Mesendoderm (in vitro differentiated cells): ENCODE measurements around the gene NSD1.

Experiments
- DNase-seq: peaks from one replicate; pipeline ENCODE4 v3.0.0; 2013
- H2AK5ac ChIP-seq: 2 replicates; pipeline ENCODE4 v1.6.1; 2013; ENCODE audit warnings: low read length, inconsistent platforms
- H2BK120ac ChIP-seq: 2 replicates; pipeline ENCODE4 v1.6.1; 2013; ENCODE audit warnings: low read depth, mild to moderate bottlenecking, low read length, moderate library complexity, mixed read lengths
- H2BK15ac ChIP-seq: replicated peaks from 2 replicates; pipeline ENCODE4 v1.6.1; 2013; ENCODE audit warnings: low read depth, mild to moderate bottlenecking, moderate library complexity
- H2BK5ac ChIP-seq: 2 replicates; pipeline ENCODE4 v1.6.1; 2013; ENCODE audit warnings: low read length, inconsistent platforms
- H3K18ac ChIP-seq: 2 replicates; pipeline ENCODE4 v1.6.1; 2013; ENCODE audit warnings: mild to moderate bottlenecking, low read length, mixed read lengths
- H3K23ac ChIP-seq: one replicate; pipeline ENCODE4 v1.6.1; 2013; ENCODE audit warnings: low read length
- H3K27ac ChIP-seq: 2 replicates; pipeline ENCODE4 v1.5.1; 2013; ENCODE audit warnings: low read depth, mild to moderate bottlenecking, inconsistent platforms, low read length, moderate library complexity
- H3K27me3 ChIP-seq: 2 replicates; pipeline ENCODE4 v1.6.1; 2013; ENCODE audit warnings: low read length, control low read depth, mild to moderate bottlenecking, inconsistent platforms; ENCODE audit not compliant: insufficient read depth, poor library complexity
- H3K36me3 ChIP-seq: 2 replicates; pipeline ENCODE4 v1.6.1; 2013; ENCODE audit warnings: low read length, inconsistent platforms; ENCODE audit not compliant: control insufficient read depth, insufficient read depth
- H3K4ac ChIP-seq: one replicate; pipeline ENCODE4 v1.6.1; 2013; ENCODE audit warnings: low read depth, mild to moderate bottlenecking, low read length, moderate library complexity
- H3K4me1 ChIP-seq: 2 replicates; pipeline ENCODE4 v1.6.1; 2013; ENCODE audit warnings: low read depth, low read length, inconsistent platforms; ENCODE audit not compliant: control insufficient read depth
- H3K4me2 ChIP-seq: 2 replicates; pipeline ENCODE4 v1.6.1; 2013; ENCODE audit warnings: low read length
- H3K4me3 ChIP-seq: 2 replicates; pipeline ENCODE4 v1.5.1; 2013; ENCODE audit warnings: mild to moderate bottlenecking, low read length
- H3K56ac ChIP-seq: one replicate; pipeline ENCODE4 v1.6.1; 2013; ENCODE audit warnings: low read length
- H3K79me1 ChIP-seq: 2 replicates; pipeline ENCODE4 v1.6.1; 2013; ENCODE audit warnings: low read length, inconsistent platforms
- H3K79me2 ChIP-seq: 2 replicates; pipeline ENCODE4 v1.6.1; 2013; ENCODE audit warnings: mild to moderate bottlenecking, low read length; ENCODE audit not compliant: control insufficient read depth, insufficient read depth
- H3K9ac ChIP-seq: 2 replicates; pipeline ENCODE4 v1.6.1; 2013; ENCODE audit warnings: low read length, inconsistent platforms
- H4K5ac ChIP-seq: one replicate; pipeline ENCODE4 v1.6.1; 2013; ENCODE audit warnings: low read length
- H4K8ac ChIP-seq: one replicate; pipeline ENCODE4 v1.6.1; 2013; ENCODE audit warnings: low read depth, mild to moderate bottlenecking, control low read depth, low read length, moderate library complexity
- WGBS: extraction: QIAGEN DNeasy Blood & Tissue Kit; methylation state at CpG from one replicate; pipeline ENCODE4 v1.1.7; 2013; ENCODE audit warnings: low lambda C conversion rate, missing lambda C conversion rate; ENCODE audit not compliant: insufficient coverage; ENCODE audit errors: extremely low coverage; 5-methylcytosine and 5-hydroxymethylcytosine counted together

The NSD1 gene

DNA sequence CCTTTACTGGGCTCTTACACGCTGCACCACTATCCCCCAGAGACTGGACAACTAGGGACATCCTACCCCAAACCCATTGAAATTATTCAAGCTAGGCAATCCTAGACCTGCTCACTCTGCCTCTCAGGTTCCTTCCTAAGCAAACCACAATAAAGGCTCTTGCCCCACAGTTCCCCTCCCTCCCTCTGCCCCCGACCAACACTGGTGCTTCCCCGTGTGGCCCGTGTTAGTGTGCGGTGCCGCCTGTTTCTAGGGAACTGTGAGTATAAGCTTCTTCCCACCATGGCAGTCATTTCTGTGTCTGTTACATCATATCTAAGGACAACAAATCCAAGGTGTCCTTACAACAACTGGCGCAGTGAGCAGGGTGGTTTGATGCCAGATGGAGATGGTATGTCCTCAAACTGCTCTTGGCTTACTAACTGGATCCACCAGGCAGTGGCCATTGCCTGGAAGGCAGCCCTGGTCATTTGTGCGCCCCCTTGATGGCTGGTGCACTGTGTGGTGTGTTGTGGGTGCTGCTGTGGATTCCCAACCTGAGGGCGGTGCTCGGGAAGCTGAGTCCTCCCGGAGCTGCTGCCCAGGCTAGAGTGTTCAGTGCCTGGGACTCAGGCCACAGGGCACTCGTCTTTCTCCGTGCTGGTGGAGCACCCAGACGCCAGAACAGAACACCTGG lies 186.5 kb downstream of the NSD1 start:
- no peaks in the 10 kb centered on the region for H3K4me1 ChIP-seq
- DNase-seq, result no peak
- H2AK5ac ChIP-seq, result no peak overlapping the region
- no peak overlapping the region for H3K23ac ChIP-seq
- no peak overlapping the region for H3K9ac ChIP-seq
- H3K27ac ChIP-seq, result no peak overlapping the region
- no peak overlapping the region for H3K56ac ChIP-seq
- no peak overlapping the region for H3K18ac ChIP-seq
- H3K4me3 ChIP-seq, result no peak overlapping the region
- no peak overlapping the region for H3K4me2 ChIP-seq
- no peaks in the 10 kb centered on the region for H3K36me3 ChIP-seq
- no peak overlapping the region for H2BK5ac ChIP-seq
- no peaks in the 10 kb centered on the region for H3K79me2 ChIP-seq
- no peak overlapping the region for H4K5ac ChIP-seq
- no peaks in the 10 kb centered on the region for H3K27me3 ChIP-seq
- H3K79me1 ChIP-seq, result no peaks in the 10 kb centered on the region
- H3K4ac ChIP-seq, result no peak overlapping the region
- no peak overlapping the region for H4K8ac ChIP-seq
- H2BK15ac ChIP-seq, result no peak overlapping the region
- WGBS, result no CpG with 5 or more reads among the region's 14 CpGs
- no peak overlapping the region for H2BK120ac ChIP-seq

DNA sequence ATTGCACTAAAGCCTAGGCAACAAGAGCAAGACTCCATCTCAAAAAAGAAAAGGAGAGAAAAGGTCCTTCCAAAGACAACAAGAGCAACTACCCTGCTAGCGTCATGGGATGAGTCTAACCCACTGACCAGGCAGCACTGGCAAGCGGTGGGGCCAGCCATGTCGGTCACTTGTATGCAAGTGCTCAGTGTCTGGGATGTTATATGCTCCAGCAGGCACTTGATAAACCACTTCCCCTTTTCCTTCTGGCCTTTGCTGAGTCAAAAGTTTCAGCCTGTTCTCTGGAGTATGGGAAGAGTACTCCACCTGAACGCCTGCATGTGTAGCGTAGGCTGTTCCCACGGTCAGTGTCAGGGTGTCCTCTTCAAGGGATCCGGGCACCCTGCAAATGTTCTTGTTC lies 187.3 kb downstream of the NSD1 start:
- no peak overlapping the region for H3K4ac ChIP-seq
- H2AK5ac ChIP-seq, result no peak overlapping the region
- no peak overlapping the region for H3K23ac ChIP-seq
- DNase-seq, result no peak
- no peak overlapping the region for H3K4me3 ChIP-seq
- no peak overlapping the region for H3K4me2 ChIP-seq
- no peaks in the 10 kb centered on the region for H3K79me2 ChIP-seq
- no peaks in the 10 kb centered on the region for H3K4me1 ChIP-seq
- H3K79me1 ChIP-seq, result no peaks in the 10 kb centered on the region
- no peak overlapping the region for H4K8ac ChIP-seq
- no peaks in the 10 kb centered on the region for H3K27me3 ChIP-seq
- no peak overlapping the region for H3K56ac ChIP-seq
- no peak overlapping the region for H3K18ac ChIP-seq
- H3K27ac ChIP-seq, result no peak overlapping the region
- no peak overlapping the region for H2BK15ac ChIP-seq
- H3K9ac ChIP-seq, result no peak overlapping the region
- no peaks in the 10 kb centered on the region for H3K36me3 ChIP-seq
- WGBS, result no CpG with 5 or more reads among the region's 7 CpGs
- no peak overlapping the region for H4K5ac ChIP-seq
- H2BK120ac ChIP-seq, result no peak overlapping the region
- H2BK5ac ChIP-seq, result no peak overlapping the region

DNA sequence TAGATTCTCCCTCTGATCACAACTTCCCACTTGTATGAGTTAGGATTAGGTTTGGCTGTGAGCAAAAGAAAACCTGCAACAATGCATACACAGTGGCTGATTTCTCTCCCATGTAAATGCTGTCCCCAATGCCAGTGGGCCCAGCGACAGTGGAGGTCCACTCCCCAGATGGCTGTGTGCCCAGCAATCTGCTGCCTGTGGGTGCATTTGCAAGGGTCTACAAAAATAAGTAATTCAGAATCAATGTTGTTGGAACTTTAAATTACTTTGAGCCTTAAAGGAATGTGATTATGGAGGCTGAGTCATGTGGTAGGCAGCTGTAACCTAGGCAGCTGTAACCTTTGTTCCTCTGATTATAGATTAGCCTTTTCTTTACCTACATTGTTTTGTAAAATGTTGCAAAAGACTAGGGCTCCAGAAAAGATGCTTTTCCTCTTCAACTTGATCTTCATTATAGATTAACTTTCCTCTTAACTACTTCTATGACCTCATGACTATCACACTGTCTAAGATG lies 192.4 kb downstream of the NSD1 start:
- Histone ChIP-seq H3K79me2 (no peaks in the 10 kb centered on the region), H4K8ac (no peak overlapping the region), H3K79me1 (no peaks in the 10 kb centered on the region), H2BK15ac (no peak overlapping the region), H3K27me3 (no peaks in the 10 kb centered on the region), H3K18ac (no peak overlapping the region), H2BK120ac (no peak overlapping the region), H3K4ac (no peak overlapping the region), H2AK5ac (no peak overlapping the region), H3K36me3 (no peaks in the 10 kb centered on the region), H4K5ac (no peak overlapping the region), H3K56ac (no peak overlapping the region), H3K23ac (no peak overlapping the region), H3K4me3 (no peak overlapping the region), H3K4me1 (no peaks in the 10 kb centered on the region), H2BK5ac (no peak overlapping the region), H3K9ac (no peak overlapping the region), H3K27ac (no peak overlapping the region), H3K4me2 (no peak overlapping the region)
- no CpG with 5 or more reads among the region's 1 CpG for WGBS
- DNase-seq, result peak; percentile 61

DNA sequence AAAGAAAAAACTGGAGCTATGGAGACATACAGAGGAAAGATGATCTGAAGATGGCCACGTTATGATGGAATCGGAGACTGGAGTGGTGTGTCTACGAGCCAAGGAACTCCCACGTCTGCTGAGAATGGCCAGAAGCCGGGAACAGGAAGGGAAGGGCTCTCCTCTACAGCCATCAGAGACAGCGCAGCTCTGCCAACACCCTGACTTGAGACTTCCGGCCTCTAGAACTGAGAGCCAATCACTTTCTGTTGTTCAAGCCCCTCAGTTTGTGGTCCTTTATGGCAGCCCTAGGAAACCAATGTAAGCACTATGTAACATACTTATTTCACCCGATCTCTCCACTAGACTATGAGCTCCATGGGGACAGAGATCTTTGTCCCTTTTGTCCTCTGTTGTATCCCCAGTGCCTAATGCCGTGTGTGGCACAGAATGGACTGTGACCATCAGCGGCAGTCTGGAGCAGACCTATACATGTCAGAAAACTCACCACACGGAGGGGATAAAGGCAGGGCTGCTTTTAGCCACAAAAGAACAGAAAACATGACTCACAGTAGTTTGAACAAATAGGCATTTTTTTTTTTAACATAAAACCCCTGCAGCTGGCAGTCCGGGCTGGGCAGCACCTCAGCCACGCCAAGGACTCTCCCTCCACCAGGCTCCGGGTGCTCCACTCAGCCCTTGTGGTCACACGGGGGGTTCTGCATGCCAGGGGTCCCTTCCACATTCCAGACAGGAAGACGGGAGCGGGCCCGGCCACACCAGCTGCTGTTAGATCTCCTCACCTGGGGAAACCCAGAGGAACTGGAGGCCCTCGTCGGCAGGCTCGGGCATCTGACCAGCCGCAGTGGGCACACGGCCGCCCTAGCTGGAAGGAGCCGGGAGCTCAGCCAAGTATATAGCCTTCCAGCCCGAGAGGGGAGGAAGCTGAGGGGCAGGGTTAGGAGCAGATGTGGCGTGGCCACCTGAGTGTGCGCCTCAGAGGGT lies 194.3 kb downstream of the NSD1 start:
- Histone ChIP-seq H3K4me1 (no peaks in the 10 kb centered on the region), H3K4me2 (no peak overlapping the region), H3K18ac (no peak overlapping the region), H3K4me3 (no peak overlapping the region), H4K8ac (no peak overlapping the region), H4K5ac (no peak overlapping the region), H2BK15ac (no peak overlapping the region), H3K79me2 (no peaks in the 10 kb centered on the region), H2BK5ac (no peak overlapping the region), H3K4ac (no peak overlapping the region), H2BK120ac (no peak overlapping the region), H3K36me3 (peaks cover 2% of the 10 kb centered on the region), H3K27ac (no peak overlapping the region), H3K56ac (no peak overlapping the region), H2AK5ac (no peak overlapping the region), H3K9ac (no peak overlapping the region), H3K79me1 (no peaks in the 10 kb centered on the region), H3K27me3 (no peaks in the 10 kb centered on the region), H3K23ac (no peak overlapping the region)
- WGBS, result no CpG with 5 or more reads among the region's 28 CpGs
- no peak for DNase-seq

DNA sequence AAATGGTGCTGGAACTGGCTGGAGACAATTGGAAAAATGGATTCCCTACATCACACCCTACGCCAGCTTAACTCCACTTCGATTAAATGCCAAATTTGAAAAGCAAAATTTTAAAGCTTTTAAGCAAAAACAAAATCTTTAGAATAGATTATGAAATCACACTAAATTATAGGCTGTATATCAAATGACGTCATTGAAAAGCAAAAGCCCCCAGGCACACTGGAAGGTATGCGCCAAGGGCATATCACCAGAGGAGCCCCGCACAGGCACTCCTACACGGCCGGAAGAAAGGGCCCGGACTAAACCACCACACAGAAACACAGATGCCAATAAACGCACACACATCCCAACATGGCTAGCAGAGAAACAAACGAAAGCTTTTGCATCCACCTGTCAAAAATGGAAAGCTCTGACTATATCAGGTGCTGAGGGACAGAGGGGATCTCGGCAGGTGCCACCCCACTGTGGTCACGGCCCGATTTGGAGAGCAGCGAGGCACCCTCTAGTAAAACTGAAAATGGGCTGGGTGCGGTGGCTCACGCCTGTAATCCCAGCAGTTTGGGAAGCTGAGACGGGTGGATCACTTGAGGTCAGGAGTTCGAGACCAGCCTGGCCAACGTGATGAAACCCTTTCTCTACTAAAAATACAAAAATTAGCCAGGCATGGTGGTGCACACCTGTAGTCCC lies 195.1 kb downstream of the NSD1 start:
- no peak overlapping the region for H3K4me2 ChIP-seq
- WGBS, result no CpG with 5 or more reads among the region's 19 CpGs

More for the DNA sequence above, 195.1 kb downstream of the NSD1 start:
- H2BK15ac ChIP-seq, result no peak overlapping the region
- no peak for DNase-seq
- H2BK5ac ChIP-seq, result no peak overlapping the region
- no peaks in the 10 kb centered on the region for H3K4me1 ChIP-seq
- H3K18ac ChIP-seq, result no peak overlapping the region
- H3K23ac ChIP-seq, result no peak overlapping the region
- no peaks in the 10 kb centered on the region for H3K79me2 ChIP-seq
- H3K4ac ChIP-seq, result no peak overlapping the region
- no peak overlapping the region for H4K8ac ChIP-seq
- H3K56ac ChIP-seq, result no peak overlapping the region
- H2AK5ac ChIP-seq, result no peak overlapping the region
- no peak overlapping the region for H3K4me3 ChIP-seq
- H4K5ac ChIP-seq, result no peak overlapping the region
- no peak overlapping the region for H3K27ac ChIP-seq
- no peaks in the 10 kb centered on the region for H3K79me1 ChIP-seq
- H2BK120ac ChIP-seq, result no peak overlapping the region
- H3K9ac ChIP-seq, result no peak overlapping the region
- H3K27me3 ChIP-seq, result no peaks in the 10 kb centered on the region
- peaks cover 5% of the 10 kb centered on the region for H3K36me3 ChIP-seq
